ENCODE results near the gene REL.
"Not testable (repeated sequence)": the region's sequence is repeated elsewhere in the genome, so short reads cannot be mapped to it uniquely, and the experiment has no call there.

Gene REL

DNA sequence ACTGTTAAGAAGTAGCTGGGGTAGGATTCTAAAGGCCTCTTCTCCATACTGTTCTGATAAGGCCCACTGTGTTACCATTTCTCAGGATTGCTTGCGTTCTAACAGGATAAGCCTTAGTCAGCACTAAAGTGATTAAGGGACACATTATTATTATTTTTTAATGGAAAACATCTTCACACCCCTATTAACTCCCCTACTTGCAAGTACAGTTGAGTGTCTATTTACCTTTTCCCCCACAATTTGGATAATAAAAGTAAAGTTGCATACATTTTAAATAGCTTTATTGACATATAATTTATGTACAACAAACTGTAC lies 9.0 kb downstream of the REL start:
- TF ChIP-seq, protein P1, sequence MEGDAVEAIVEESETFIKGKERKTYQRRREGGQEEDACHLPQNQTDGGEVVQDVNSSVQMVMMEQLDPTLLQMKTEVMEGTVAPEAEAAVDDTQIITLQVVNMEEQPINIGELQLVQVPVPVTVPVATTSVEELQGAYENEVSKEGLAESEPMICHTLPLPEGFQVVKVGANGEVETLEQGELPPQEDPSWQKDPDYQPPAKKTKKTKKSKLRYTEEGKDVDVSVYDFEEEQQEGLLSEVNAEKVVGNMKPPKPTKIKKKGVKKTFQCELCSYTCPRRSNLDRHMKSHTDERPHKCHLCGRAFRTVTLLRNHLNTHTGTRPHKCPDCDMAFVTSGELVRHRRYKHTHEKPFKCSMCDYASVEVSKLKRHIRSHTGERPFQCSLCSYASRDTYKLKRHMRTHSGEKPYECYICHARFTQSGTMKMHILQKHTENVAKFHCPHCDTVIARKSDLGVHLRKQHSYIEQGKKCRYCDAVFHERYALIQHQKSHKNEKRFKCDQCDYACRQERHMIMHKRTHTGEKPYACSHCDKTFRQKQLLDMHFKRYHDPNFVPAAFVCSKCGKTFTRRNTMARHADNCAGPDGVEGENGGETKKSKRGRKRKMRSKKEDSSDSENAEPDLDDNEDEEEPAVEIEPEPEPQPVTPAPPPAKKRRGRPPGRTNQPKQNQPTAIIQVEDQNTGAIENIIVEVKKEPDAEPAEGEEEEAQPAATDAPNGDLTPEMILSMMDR (conservative IDR thresholded peaks at IDR 0.05; ENCODE audit: low read depth, low read length) = no peak
- no peak for DNase-seq (ENCODE audit: low read depth)
- H3K4me3 ChIP-seq (ENCODE audit: low read length) = no peak overlapping the region

DNA sequence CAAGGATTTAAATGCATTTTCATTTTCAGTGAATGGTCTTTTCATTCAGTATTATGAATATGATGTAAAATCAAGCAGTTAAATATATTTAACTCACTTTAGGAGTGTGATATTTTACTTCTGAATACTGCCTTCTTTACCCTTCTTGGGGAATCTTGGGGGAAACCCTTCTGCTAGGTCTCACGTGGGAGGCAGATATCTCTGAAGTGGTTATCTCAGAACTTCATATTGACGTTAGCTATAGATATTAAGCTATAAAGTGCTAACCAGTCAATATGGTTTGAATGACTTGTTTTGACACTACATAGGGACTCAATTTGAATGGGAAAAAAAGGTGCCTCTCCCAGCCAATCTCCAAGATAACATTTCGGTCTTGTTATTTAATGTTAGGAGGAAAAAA lies 9.8 kb downstream of the REL start:
- H3K4me3 ChIP-seq (ENCODE audit: low read length) = no peak overlapping the region
- TF ChIP-seq, protein P1 (conservative IDR thresholded peaks at IDR 0.05; ENCODE audit: low read depth, low read length) = no peak
- no peak for DNase-seq (ENCODE audit: low read depth)

DNA sequence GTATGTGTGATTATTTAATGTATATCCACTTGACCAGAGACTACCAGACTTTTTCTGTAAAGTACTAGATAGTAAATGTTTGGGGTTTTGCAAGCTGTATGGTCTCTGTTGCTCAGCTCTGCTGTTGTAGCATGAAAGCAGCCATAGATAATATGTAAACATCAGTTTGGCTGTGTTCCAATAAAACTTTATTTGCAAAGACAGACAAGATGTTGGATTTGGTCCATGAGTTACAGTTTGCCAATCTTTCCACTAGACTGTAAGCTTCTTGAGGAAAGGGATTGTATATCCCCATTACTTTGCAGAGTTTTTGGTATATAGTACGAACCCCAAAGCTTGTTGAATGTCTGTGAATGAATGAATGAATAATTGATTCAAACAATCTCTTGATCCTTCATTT lies 17.2 kb downstream of the REL start:
- TF ChIP-seq, protein P1 (conservative IDR thresholded peaks at IDR 0.05; ENCODE audit: low read depth, low read length) = no peak
- H3K4me3 ChIP-seq (ENCODE audit: low read length) = no peak overlapping the region
- DNase-seq (ENCODE audit: low read depth) = no peak

DNA sequence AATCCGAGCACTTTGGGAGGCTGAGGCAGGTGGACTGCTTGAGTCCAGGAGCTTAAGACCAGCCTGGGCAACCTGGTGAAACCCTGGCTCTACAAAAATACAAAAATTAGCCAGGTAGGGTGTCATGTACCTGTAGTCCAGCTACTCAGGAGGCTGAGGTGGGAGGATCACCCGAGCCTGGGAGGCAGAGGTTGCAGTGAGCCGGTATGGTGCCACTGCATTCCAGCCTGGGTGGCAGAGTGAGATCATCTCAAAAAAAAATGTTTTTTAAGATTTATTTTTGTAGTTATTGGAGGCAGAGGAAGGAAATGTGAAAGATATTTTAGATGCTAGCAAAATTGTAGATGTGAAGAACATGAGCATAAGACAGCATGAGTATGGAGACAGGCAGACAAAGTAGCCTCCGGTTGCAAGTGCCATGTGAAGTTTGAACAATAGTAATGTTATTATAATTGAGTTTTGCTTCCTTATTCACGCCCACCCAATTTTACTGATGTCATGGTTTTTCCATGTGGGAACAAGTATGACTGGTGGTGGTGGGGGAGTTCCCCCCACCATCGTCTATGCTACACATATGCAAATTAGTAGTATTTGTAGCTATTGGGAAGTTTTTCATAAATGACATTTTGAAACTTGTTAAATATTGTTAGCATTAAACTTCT lies 18.0 kb downstream of the REL start:
- TF ChIP-seq, protein P1 (conservative IDR thresholded peaks at IDR 0.05; ENCODE audit: low read depth, low read length) = no peak
- DNase-seq (ENCODE audit: low read depth) = no peak
- no peak overlapping the region for H3K4me3 ChIP-seq (ENCODE audit: low read length)

- TF ChIP-seq, protein P1 (conservative IDR thresholded peaks at IDR 0.05; ENCODE audit: low read depth, low read length) = no peak
- no peak for DNase-seq (ENCODE audit: low read depth)
- H3K4me3 ChIP-seq (ENCODE audit: low read length) = no peak overlapping the region
Observed at GRCh38 chr2:60899892-60900249, 18.5 kb downstream of the REL start.

DNA sequence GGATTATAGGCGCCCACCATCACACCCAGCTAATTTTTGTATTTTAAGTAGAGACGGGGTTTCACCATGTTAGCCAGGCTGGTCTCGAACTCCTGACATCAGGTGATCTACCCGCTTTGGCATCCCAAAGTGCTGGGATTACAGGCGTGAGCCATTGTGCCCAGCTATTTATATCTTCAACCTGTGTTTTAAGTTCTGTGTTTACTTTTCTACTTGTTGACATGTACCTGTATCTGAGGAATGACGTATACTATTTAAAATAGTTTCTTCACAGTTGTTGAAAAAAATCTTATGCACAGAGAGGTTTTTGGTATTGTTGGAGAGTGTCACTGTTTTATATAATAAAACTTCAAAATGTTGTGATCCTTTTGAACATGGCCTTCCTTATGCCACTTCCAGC lies 19.9 kb downstream of the REL start:
- not testable (repeated sequence) for DNase-seq (ENCODE audit: low read depth); H3K4me3 ChIP-seq (ENCODE audit: low read length)

GRCh38 chr2:60905867-60906266 lies 24.5 kb downstream of the REL start:
- DNase-seq (ENCODE audit: low read depth); H3K4me3 ChIP-seq (ENCODE audit: low read length): not testable (repeated sequence)

- DNase-seq (ENCODE audit: low read depth) = no peak
- H3K4me3 ChIP-seq (ENCODE audit: low read length) = no peak overlapping the region
- TF ChIP-seq, protein P1 (conservative IDR thresholded peaks at IDR 0.05; ENCODE audit: low read depth, low read length) = no peak
Observed at GRCh38 chr2:60906395-60906794, 25.0 kb downstream of the REL start.
